Activated effector memory CD4-positive, alpha-beta T cell treated with Interleukin-2 at 50 U/mL for 16 hours (primary cell): ENCODE measurements around the gene PUDP.
"Not testable (repeated sequence)": the region's sequence is repeated elsewhere in the genome, so short reads cannot be mapped to it uniquely, and the experiment has no call there.

Source experiments
- DNase-seq: peaks from one replicate; pipeline ENCODE4 v3.0.0-alpha.2; 2020

Gene PUDP

DNA sequence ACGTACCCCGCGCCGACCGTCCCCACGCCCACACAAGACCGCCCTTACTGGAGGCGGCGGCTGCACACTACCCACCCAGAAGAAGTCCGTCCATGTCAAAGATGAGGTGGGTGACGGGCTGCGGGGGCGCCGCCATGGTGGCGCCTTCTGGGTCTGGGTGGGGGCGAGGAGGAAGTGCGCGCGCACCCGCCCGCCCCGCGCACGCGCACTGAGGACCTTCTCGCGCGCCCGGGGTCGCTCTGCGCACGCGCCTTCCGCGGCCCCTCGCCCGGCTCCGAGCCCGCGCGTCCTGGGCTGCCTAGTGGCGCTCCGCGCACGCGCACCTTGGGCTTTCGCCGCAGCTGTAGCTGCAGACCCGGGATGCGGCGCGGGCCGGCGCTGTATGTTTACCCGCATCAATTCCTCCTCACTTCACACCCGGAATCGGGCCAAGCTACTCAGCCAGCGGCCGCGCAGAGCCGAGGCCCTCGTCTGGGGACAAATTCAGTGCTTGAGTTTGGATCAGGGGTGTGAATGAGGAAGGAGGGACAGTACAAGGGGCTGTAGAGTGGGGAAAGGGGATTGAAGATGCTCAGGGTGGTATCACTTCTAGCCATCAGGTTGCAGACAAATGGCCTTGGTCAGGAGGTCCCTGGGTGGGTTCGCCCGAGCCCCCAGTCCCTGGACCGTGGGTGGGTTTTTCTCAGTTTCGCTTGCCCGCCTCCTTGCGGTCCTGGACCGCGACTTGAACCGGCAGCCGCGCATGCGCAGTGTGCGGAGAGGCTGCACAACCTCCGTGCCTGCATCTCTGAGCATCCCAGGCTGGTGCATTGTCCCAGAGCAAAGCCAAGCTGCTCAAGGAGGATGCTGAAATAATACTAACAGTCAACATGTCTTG, at the start of gene PUDP:
PUDP (minus strand) TSS at position 176 of the 877 bp plus-strand sequence; CDS start at position 136, 40 bp downstream.
- DNase-seq: peak; percentile 77

DNA sequence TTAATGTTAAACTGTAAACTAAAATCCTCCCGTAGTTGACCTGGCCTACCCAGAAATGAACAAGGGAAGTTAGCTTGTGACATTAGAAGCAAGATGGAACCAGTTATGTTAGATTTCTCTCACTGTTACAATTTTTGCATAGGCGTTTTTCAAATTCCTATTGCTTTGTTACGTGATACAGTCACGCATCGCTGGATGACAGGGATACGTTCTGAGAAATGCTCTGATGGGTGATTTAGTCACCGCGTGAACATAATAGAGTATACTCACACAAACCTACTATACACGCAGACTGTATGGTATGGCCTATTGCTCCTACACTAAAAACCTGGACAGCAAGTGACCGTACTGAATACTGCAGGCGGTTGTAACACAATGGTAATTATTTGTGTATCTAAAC, 46.7 kb upstream of the PUDP start:
- no peak for DNase-seq

DNA sequence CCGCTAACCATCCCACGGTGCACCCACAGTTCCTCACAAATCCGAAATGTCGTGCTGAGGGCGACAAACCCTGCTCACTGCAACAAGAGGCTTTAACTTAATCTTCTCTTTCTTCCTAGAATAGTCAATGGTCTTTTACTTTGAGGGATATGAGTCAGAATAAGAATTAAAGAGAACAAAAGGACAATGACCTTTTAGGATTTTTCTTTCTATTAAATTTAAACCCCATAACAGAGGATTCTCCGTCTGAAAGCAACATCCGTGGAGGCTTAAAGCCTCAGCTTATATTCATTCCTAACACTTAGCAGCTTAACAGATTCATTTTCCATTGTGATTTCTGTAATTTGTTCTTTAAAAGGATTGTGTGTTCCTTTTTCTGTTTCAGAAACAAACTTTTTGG, 44.9 kb upstream of the PUDP start:
- DNase-seq: no peak

GRCh38 chrX:7191681-7192110, 43.7 kb upstream of the PUDP start:
- DNase-seq: no peak

DNA sequence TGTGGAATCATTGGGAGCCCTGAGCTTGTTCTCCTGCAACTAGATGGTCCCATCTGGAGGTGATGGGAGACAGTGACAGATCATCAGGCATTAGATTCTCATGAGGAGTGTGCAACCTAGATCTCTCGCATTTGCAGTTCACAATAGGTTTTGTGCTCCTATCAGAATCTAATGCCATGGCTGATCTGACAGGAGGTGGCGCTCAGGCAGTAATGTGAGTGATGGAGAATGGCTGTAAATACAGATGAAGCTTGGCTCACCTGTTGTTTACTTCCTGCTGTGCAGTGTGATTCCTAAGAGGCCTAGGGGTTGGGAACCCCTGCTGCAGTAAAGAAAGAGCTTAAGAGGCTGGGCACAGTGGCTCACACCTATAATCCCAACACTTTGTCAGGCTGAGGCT, 42.2 kb upstream of the PUDP start:
- DNase-seq: no peak

DNA sequence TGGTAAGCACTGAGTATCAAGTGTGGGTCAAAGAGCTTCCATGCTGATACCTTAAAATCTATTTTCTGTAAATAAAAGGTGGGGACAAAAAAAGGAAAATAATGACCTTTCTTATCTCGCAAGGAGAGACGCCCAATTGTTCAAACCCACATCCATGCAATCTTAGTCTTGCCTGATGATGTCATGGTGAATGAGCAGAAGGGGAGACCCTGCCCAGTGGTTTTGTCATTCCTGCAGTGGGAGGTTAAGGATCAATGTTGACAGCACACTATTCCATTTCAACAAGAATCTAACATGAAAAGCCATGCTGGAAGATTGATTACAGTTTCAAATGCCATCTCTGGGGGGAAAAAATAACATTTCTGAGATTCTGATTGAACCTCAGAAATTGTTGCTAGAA, 40.7 kb upstream of the PUDP start:
- DNase-seq: no peak

DNA sequence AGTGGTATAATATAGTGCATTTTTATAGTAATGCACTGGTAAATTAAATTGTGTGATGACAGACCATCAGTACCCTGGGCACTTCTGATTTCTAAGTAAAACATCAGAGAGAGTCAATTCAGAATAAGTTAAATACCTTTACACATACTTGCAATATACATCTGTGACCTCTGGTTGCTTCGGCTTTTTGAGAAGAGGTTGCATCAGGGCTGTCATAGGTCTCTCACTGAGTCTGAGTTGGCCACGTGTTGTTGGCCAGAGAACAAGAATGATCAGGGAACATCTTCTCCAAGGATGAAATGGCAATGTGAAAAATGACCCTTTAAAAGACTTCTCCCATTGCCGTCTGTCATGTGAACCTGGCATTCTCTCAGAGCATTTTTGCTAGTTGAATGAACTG, 36.9 kb upstream of the PUDP start:
- DNase-seq: no peak

- no peak for DNase-seq
These were observed 31.5 kb upstream of the PUDP start for GRCh38 chrX:7179446-7179845.

- DNase-seq: not testable (repeated sequence)
These were observed 30.9 kb upstream of the PUDP start for GRCh38 chrX:7178859-7179258.

GRCh38 chrX:7170898-7171297, 22.9 kb upstream of the PUDP start:
- peak; percentile 1 for DNase-seq

GRCh38 chrX:7169627-7170026, 21.7 kb upstream of the PUDP start:
- DNase-seq: no peak

GRCh38 chrX:7168371-7168770, 20.4 kb upstream of the PUDP start:
- no peak for DNase-seq

- DNase-seq: no peak
These were observed 16.2 kb upstream of the PUDP start for GRCh38 chrX:7164174-7164573.

DNA sequence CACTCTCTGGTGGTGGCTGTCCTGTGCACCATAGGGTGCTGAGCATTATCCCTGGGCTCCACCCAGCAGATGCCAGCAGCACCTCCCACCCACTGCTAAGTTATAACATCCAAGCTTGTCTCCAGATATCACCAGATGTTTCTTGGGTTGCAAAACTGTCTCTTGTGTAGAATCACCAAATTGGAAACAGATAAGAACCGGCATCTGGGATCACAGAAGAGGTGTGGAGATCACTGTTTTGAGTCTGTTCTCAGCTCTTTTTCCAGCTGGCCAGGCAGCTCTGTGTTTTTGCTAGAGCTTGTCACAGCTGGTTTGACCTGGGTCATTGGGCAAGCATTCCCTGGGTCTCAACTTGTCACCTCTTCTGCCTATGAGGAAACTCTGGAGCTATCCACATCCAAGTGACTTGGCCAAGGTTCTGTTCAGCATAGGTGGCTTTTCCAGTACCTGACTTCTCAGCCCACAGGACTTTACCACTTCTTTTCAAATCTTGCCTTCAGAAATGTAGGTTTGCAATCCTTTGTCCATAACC, 15.3 kb upstream of the PUDP start:
- no peak for DNase-seq

DNA sequence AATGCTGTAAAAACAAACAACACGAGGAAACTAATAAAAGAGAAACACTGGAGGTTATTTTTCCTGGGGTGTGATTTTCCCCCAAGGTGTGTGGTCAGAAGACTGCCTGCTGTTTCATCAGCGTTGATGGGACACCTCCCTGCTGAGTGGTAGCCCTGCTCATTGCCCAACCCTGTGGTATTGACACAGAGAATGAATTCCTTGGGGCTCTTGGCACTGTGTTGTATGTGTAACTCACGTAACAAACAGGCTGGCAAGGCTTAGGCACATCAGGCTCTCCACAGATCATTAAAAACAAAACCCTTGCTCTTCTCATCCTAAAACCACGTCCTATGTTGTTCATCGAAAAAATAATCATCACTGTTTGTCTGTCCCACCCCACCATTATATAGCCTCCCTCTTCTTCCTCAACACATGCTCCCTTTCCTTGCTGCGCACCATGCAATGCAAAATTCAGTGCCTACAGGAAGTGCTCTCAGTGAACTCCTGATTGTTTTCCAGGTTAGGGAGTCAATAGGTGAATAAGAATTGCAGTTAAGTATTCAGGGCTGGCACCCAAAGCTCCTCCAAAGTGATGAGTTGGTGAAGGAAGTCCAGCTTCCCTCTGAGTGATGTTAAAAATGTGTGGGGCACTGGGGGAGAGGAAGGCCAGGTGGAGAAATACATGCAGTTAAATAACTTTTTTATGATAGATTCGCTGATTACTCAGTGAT, 11.4 kb upstream of the PUDP start:
- DNase-seq: no peak

- DNase-seq: no peak
These were observed 10.6 kb upstream of the PUDP start for GRCh38 chrX:7158468-7158990.

DNA sequence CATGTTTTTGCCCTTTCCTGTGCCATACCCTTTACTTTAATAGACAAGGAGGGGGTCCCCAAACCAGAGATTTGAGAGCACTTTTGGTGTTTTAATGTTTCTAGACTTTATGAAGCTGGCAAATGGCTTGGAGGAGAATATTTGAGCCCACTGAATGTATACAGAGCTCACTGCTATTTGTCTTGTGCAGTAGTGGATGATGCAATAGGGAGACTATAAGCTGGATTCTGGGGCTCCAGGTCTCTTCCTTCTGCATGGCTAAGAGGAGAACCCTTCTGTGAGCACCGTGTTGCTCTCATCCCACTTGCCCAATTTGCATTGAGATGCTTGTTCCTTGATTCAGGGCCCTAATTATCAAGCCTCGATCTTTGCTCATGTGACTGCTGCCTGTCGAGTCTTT, 8.9 kb upstream of the PUDP start:
- DNase-seq: no peak

DNA sequence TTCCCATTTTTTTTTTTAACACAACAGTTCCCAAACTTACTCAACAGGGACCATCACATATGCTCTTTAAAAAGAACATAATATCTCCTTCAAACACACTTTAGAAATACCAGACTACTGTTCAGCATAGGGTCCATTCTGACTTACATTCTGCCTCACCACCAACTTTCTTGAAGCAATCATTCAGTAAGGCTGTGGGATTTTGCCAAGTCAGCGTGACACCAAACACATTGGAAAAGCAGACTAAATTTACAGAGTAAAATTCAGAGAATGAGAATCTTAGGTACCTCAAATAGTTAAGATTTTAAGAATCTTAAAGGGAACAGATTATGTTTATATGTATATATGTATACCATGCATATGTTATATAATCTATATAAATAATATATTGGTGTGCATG, 7.2 kb upstream of the PUDP start:
- no peak for DNase-seq

DNA sequence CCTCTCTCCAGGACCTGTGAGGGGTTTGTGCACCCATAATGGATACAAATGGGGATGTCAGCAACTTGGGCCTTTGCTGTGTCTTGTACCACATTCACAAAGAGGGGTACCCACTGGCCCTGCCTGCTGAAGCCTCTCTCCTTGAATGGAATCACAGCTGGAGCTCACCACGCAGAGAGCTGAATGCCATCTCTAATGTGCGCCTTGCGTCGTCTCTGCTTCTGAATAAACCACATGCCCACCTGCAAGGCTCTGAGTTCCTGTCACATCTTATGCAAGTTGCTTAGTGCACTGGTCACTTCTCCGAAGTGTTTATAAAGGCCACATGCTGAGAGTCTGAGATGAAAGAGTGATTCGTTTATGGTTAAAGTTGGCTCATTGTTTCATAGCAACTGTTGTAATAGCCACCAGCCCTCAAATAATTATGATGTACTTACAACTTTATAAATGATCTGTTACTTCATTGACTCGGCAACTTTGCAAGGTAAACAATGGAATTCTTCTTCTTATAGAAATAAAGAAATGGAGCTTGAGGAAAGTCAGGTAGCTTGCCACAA, 6.2 kb upstream of the PUDP start:
- DNase-seq: no peak

DNA sequence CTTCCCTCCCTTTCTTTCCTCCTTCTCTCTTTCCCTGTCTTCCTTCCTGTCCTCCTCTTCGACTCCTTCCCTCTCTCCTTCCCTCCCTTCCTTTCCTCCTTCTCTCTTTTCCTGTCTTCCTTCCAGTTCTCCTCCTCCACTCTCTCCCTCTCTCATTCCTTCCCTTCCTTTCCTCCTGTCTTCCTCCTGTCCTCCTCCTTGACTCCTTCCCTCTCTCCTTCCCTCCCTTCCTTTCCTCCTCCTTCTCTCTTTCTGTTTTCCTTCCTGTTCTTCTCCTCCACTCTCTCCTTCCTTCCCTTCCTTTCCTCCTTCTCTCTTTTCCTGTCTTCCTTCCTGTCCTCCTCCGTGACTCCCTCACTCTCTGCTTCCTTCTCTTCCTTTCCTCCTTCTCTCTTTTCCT, 5.3 kb upstream of the PUDP start:
- no peak for DNase-seq

- no peak for DNase-seq
These were observed 1.5 kb upstream of the PUDP start for GRCh38 chrX:7149411-7149810.

- DNase-seq: peak; percentile 13
These were observed 458 bp downstream of the PUDP start, which contains the start of gene STS for GRCh38 chrX:7147413-7147977. Gene STS (plus strand): TSS chrX:7147712. CDS start chrX:7253200, 105,488 bp downstream.
